Esophagus muscularis mucosa (tissue), 3 donors: ENCODE data around the gene KCNE2.

Experiments
- CTCF ChIP-seq, 3 experiments: fragments of 200-600 bp in 2 of 3; fragments of 450-650 bp in 1 of 3; sonication (generic) in 2 of 3; IDR thresholded peaks; one replicate each; pipeline ENCODE4 v1.5.1; 2017 to 2019; ENCODE audit warnings: antibody characterized with exemption in 3 of 3, mild to moderate bottlenecking in 2 of 3, moderate library complexity in 1 of 3
- POLR2AphosphoS5 ChIP-seq, 2 donors: sonication (generic); formaldehyde crosslinking; IDR thresholded peaks; one replicate each; pipeline ENCODE4 v1.6.1; 2017; ENCODE audit warnings: antibody characterized with exemption in 2 of 2

GRCh38 chr21:34354836-34355235 is 9.0 kb upstream of the KCNE2 start:
- TF ChIP-seq CTCF (IDR thresholded peaks at IDR 0.05) (no peak), POLR2AphosphoS5 (IDR thresholded peaks at IDR 0.05) (no peak)
